H1 (cell line): ENCODE results near the gene SERHL2. TPM values are rescaled to one million over a fixed set of nuclear protein-coding genes. Genes with fewer than 3 reads are reported as not detected.

Experiments
- SP2 ChIP-seq: IDR thresholded peaks from 2 replicates; pipeline ENCODE4 v1.6.1; 2012; ENCODE audit warnings: mild to moderate bottlenecking, low read length, inconsistent platforms
- ZNF274 ChIP-seq: IDR thresholded peaks from 2 replicates; pipeline ENCODE4 v1.7.0; 2012; ENCODE audit warnings: low read length, borderline replicate concordance; ENCODE audit errors: extremely low read depth
- polyA plus RNA-seq, 7 experiments: library from polyadenylated mRNA; depleted of rRNA in 3 of 7; stranded (reverse) in 5 of 7; unstranded in 2 of 7; fragments of >200 nt in 5 of 7; fragments of 200-250 nt in 2 of 7; gene quantifications; 1 replicate in 5 of 7; 2 replicates in 1 of 7; 4 replicates in 1 of 7; pipeline versions ENCODE4 v1.2.1 to v1.2.3, GENCODE V29; 2011 to 2013; ENCODE audit warnings: missing spikeins in 2 of 7, mixed read lengths in 2 of 7
- total RNA-seq: library from RNA; stranded (reverse); fragmentation: NEBNext Ultra II Directional; extraction: Animal tissue kit (Norgen Biotek cat#: 25700); gene quantifications from 2 replicates; pipeline ENCODE4 v1.2.1, GENCODE V29; 2021

Gene SERHL2
- total and polyA plus RNA-seq, 2 of the 8 experiments (the other 6 are each of a cell fraction or from before 2014, with no cell fraction given) = 0.91 TPM; not detected in 1

- TF ChIP-seq ZNF274 (no peak), SP2 (no peak)
Observed at GRCh38 chr22:42522546-42522945, 31.2 kb upstream of the SERHL2 start (continued).
